Chondrocyte (in vitro differentiated cells): Measurements from ENCODE around the gene HNRNPU. TPM values are rescaled to one million over a fixed set of nuclear protein-coding genes. Genes with fewer than 3 reads are reported as not detected.
"Not testable (repeated sequence)": the region's sequence is repeated elsewhere in the genome, so short reads cannot be mapped to it uniquely, and the experiment has no call there.

ENCODE experiments used
- DNase-seq: peaks from one replicate; pipeline ENCODE4 v3.0.0; 2021; ENCODE audit warnings: mixed read lengths, low spot score
- H3K27ac Mint-ChIP-seq: one replicate; pipeline ENCODE4 v1.8.0; 2021; ENCODE audit warnings: mild to moderate bottlenecking, moderate library complexity, mixed read lengths; ENCODE audit not compliant: unreplicated experiment
- H3K27me3 Mint-ChIP-seq: 2 replicates; pipeline ENCODE4 v1.8.0; 2021; ENCODE audit warnings: low read depth, mixed read lengths
- H3K36me3 Mint-ChIP-seq: 2 replicates; pipeline ENCODE4 v1.8.0; 2021; ENCODE audit warnings: low read depth, mixed read lengths
- H3K4me1 Mint-ChIP-seq: 2 replicates; pipeline ENCODE4 v1.8.0; 2021; ENCODE audit warnings: low read depth, mild to moderate bottlenecking, mixed read lengths
- H3K4me3 Mint-ChIP-seq: one replicate; pipeline ENCODE4 v1.8.0; 2021; ENCODE audit warnings: mild to moderate bottlenecking, moderate library complexity, mixed read lengths; ENCODE audit not compliant: unreplicated experiment
- H3K9me3 Mint-ChIP-seq: 2 replicates; pipeline ENCODE4 v1.8.0; 2021; ENCODE audit warnings: low read depth, mixed read lengths
- total RNA-seq: library from RNA; stranded (reverse); gene quantifications from 3 replicates; pipeline ENCODE4 v1.2.1, GENCODE V29; 2021
- TF ChIP-seq, protein P1 (sequence below): fragments of 200-600 bp; sonication (generic); IDR thresholded peaks from 2 replicates; pipeline ENCODE4 v1.5.0; 2021; ENCODE audit warnings: antibody characterized with exemption, mild to moderate bottlenecking, moderate library complexity

Gene HNRNPU
- total RNA-seq, 1 donor from 2014 or later = 226 TPM

DNA sequence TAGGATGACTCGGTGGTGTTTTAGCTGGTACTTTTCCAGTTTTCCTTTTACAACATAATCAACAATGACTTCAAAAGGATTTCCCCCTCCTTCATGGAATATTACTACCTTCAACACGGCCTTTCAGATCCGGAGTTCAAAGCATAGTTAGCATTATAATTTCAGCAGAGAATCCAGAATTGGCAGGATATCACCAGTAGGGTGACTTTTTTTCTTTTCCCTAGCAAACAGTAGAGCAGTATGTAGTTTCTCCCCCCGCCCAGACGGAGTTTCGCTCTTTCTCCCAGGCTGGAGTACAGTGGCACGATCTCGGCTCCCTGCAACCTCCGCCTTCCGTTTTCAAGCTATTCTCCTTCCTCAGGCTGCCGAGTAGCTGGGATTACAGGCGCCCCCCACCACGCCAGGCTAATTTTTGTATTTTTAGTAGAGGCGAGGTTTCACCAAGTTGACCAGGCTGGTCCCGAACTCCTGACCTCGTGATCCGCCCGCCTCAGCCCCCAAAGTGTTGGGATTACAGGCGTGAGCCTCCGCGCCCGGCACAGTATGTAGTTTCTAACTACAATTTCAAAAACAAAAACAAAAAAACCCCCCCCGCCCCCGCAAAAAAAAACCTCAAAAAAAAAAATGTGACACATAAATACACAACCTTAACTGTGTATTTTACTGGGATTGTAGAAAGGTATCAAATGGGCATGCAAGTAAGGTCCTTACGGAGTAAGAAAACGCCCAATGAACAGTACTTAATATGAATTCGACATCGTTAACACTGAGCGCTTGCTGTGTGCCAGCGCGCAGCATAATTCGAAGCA, 30.4 kb downstream of the HNRNPU start:
- peaks cover 6% of the 10 kb centered on the region for H3K36me3 Mint-ChIP-seq
- peak overlapping the region; percentile 98 for H3K27ac Mint-ChIP-seq
- no peak for DNase-seq
- H3K4me3 Mint-ChIP-seq = peak overlapping the region; percentile 73
- peaks cover 47% of the 10 kb centered on the region for H3K4me1 Mint-ChIP-seq
- no peaks in the 10 kb centered on the region for H3K27me3 Mint-ChIP-seq
- no peaks in the 10 kb centered on the region for H3K9me3 Mint-ChIP-seq
- TF ChIP-seq, protein P1, sequence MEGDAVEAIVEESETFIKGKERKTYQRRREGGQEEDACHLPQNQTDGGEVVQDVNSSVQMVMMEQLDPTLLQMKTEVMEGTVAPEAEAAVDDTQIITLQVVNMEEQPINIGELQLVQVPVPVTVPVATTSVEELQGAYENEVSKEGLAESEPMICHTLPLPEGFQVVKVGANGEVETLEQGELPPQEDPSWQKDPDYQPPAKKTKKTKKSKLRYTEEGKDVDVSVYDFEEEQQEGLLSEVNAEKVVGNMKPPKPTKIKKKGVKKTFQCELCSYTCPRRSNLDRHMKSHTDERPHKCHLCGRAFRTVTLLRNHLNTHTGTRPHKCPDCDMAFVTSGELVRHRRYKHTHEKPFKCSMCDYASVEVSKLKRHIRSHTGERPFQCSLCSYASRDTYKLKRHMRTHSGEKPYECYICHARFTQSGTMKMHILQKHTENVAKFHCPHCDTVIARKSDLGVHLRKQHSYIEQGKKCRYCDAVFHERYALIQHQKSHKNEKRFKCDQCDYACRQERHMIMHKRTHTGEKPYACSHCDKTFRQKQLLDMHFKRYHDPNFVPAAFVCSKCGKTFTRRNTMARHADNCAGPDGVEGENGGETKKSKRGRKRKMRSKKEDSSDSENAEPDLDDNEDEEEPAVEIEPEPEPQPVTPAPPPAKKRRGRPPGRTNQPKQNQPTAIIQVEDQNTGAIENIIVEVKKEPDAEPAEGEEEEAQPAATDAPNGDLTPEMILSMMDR = peak; percentile 69

DNA sequence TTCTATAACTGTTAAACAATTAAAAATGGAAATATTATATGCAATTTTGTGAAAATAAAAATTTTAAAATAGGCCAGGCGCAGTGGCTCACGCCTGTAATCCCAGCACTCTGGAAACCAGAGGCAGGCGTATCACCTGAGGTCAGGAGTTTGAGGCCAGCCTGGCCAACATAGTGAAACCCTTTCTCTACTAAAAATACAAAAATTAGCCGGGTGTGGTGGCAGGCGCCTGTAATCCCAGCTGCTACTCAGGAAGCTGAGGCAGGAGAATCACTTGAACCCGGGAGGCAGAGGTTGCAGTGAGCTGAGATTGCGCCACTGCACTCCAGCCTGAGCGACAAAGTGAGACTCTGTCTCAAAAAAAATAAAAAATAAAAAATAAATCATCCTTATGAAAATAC, 31.1 kb downstream of the HNRNPU start:
- Mint-ChIP-seq H3K4me1 (peaks cover 40% of the 10 kb centered on the region), H3K4me3 (peak overlapping the region; percentile 73), H3K27ac (peak overlapping the region; percentile 98)
- H3K9me3 Mint-ChIP-seq, H3K27me3 Mint-ChIP-seq, H3K36me3 Mint-ChIP-seq, DNase-seq: not testable (repeated sequence)

DNA sequence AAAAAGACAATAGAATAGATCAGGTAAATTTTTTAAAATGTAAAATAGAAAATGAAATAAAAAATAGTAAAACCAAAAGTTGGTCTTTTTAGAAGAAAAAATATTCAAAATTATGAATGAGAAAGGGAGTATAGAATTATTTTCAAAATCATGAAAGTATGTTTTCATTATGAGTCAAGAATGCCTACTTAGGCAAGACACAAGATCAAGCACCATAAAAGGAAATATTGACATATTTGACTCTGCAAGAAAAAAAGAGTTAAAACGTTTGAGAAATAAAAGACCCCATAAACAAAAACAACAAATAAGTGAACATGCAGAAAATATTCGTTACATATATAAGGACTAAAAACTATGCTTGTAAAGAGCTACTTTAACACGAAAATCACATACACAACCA, 33.7 kb downstream of the HNRNPU start:
- H3K4me3 Mint-ChIP-seq = no peak overlapping the region
- H3K36me3 Mint-ChIP-seq = no peaks in the 10 kb centered on the region
- no peaks in the 10 kb centered on the region for H3K27me3 Mint-ChIP-seq
- TF ChIP-seq, protein P1 = no peak
- no peak for DNase-seq
- peak overlapping the region; percentile 70 for H3K27ac Mint-ChIP-seq
- no peaks in the 10 kb centered on the region for H3K9me3 Mint-ChIP-seq
- H3K4me1 Mint-ChIP-seq = peaks cover 20% of the 10 kb centered on the region

DNA sequence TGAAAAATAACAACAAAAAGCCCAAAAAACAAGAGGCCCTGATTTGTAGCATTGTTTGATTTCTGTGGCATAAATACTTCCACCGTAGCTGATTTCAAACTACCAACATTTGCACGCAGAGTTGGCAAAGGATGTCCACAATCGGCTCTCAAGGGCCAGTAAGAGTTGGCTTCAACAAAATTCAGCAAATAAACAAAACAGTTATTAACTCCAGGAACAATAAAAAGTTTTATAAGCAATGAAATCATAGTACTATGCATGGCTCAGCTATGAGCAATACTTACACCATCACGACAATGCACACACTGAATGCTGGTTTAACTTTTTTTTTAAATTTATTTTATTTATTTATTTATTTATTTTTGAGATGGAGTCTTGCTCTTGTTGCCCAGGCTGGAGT, 37.6 kb downstream of the HNRNPU start:
- DNase-seq = no peak
- Mint-ChIP-seq H3K27ac (no peak overlapping the region), H3K9me3 (no peaks in the 10 kb centered on the region), H3K4me1 (peaks cover 13% of the 10 kb centered on the region), H3K27me3 (no peaks in the 10 kb centered on the region), H3K4me3 (no peak overlapping the region), H3K36me3 (no peaks in the 10 kb centered on the region)
- TF ChIP-seq, protein P1 = no peak

DNA sequence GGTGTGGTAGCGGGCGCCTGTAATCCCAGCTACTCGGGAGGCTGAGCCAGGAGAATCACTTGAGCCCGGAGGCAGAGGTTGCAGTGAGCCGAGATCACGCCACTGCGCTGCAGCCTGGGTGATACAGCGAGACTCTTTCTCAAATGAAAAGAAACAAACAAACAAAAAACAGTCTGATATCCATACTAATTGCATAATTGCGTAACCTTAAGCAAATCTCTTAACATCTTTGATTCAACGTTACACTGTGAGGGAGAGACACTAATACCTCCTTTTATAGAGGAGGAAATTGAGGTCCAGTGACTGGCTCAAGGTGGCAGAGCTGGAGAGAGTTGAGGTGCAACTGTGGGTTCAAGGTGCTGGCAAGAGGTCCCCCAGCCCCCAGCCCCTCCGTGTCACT, 41.5 kb downstream of the HNRNPU start:
- DNase-seq = no peak
- Mint-ChIP-seq H3K4me3 (no peak overlapping the region), H3K9me3 (no peaks in the 10 kb centered on the region), H3K36me3 (no peaks in the 10 kb centered on the region), H3K27me3 (no peaks in the 10 kb centered on the region), H3K27ac (no peak overlapping the region), H3K4me1 (peaks cover 5% of the 10 kb centered on the region)
- TF ChIP-seq, protein P1 = no peak

DNA sequence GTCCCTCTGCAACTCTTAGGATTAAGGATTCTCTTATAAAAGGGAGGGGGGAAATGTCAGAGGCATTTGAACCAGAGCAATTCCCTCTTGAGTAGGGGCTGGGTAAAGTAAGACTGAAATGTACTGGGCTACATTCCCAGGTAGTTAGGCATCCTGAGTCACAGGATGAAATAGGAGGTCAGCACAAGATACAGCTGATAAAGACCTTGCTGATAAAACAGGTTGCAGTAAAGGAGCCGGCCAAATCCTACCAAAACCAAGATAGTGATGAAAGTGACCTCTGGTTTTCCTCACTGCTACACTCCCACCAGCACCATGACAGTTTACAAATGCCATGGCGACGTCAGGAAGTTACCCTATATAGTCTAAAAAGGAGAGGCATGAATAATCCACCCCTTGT, 43.2 kb downstream of the HNRNPU start:
- TF ChIP-seq, protein P1 = no peak
- H3K36me3 Mint-ChIP-seq = peaks cover 2% of the 10 kb centered on the region
- H3K27ac Mint-ChIP-seq = no peak overlapping the region
- H3K9me3 Mint-ChIP-seq = no peaks in the 10 kb centered on the region
- H3K27me3 Mint-ChIP-seq = peaks cover 5% of the 10 kb centered on the region
- no peak for DNase-seq
- H3K4me3 Mint-ChIP-seq = no peak overlapping the region
- H3K4me1 Mint-ChIP-seq = peaks cover 5% of the 10 kb centered on the region
